ENCODE measurements around the gene WTIP. TPM values are rescaled to one million over a fixed set of nuclear protein-coding genes. Genes with fewer than 3 reads are reported as not detected.

The WTIP gene
- total RNA-seq, 4 donors from 2014 or later: 14.1 to 22.1 (median 16.7) TPM

GRCh38 chr19:34519602-34520001 is 38.0 kb downstream of the WTIP start:
- intact Hi-C loops (cut with DNase I): no loop called here
- no peak for TF ChIP-seq CTCF (IDR thresholded peaks at IDR 0.05)
- no peak for TF ChIP-seq POLR2A (IDR thresholded peaks at IDR 0.05)
- no peak overlapping the region for H3K27ac ChIP-seq
- DNase-seq: no peak
- H3K4me3 ChIP-seq (replicated peaks in 1 of 3): no peak overlapping the region
- 63 to 69% methylated on average over 2 of the region's 2 CpGs for WGBS, 2 donors
- no peaks in the 10 kb centered on the region for H3K4me1 ChIP-seq
- H3K9me3 ChIP-seq: no peaks in the 10 kb centered on the region
- no peaks in the 10 kb centered on the region for H3K36me3 ChIP-seq
- no peaks in the 10 kb centered on the region for H3K27me3 ChIP-seq

- Histone ChIP-seq H3K9me3 (no peaks in the 10 kb centered on the region), H3K36me3 (no peaks in the 10 kb centered on the region), H3K4me3 (replicated peaks in 1 of 3) (no peak overlapping the region), H3K4me1 (no peaks in the 10 kb centered on the region), H3K27me3 (no peaks in the 10 kb centered on the region), H3K27ac (no peak overlapping the region)
- TF ChIP-seq POLR2A (IDR thresholded peaks at IDR 0.05) (no peak), CTCF (IDR thresholded peaks at IDR 0.05) (no peak)
- 75 to 77% methylated on average over 1 of the region's 1 CpG for WGBS, 2 donors
- intact Hi-C loops (cut with DNase I): no loop called here
- no peak for DNase-seq
Measured at GRCh38 chr19:34523408-34523807, 41.9 kb downstream of the WTIP start.

- intact Hi-C loops (cut with DNase I): no loop called here
- no peak overlapping the region for H3K27ac ChIP-seq
- no peaks in the 10 kb centered on the region for H3K4me1 ChIP-seq
- no peaks in the 10 kb centered on the region for H3K9me3 ChIP-seq
- no peak overlapping the region for H3K4me3 ChIP-seq (replicated peaks in 1 of 3)
- no peak for TF ChIP-seq CTCF (IDR thresholded peaks at IDR 0.05)
- no peak for TF ChIP-seq POLR2A (IDR thresholded peaks at IDR 0.05)
- 81 to 83% methylated on average over 1 of the region's 1 CpG for WGBS, 2 donors
- no peaks in the 10 kb centered on the region for H3K27me3 ChIP-seq
- H3K36me3 ChIP-seq: no peaks in the 10 kb centered on the region
- DNase-seq: no peak
Measured at GRCh38 chr19:34525001-34525400, 43.4 kb downstream of the WTIP start.

- Histone ChIP-seq H3K4me3 (replicated peaks in 1 of 3) (no peak overlapping the region), H3K4me1 (no peaks in the 10 kb centered on the region), H3K9me3 (no peaks in the 10 kb centered on the region), H3K27ac (no peak overlapping the region), H3K36me3 (no peaks in the 10 kb centered on the region), H3K27me3 (no peaks in the 10 kb centered on the region)
- no peak for DNase-seq
- intact Hi-C loops (cut with DNase I): no loop called here
- TF ChIP-seq CTCF (IDR thresholded peaks at IDR 0.05) (no peak), POLR2A (IDR thresholded peaks at IDR 0.05) (no peak)
Measured at GRCh38 chr19:34534206-34534605, 52.6 kb downstream of the WTIP start.

- H3K4me3 ChIP-seq (replicated peaks in 1 of 3): no peak overlapping the region
- intact Hi-C loops (cut with DNase I): no loop called here
Measured at GRCh38 chr19:34539396-34539795, 57.8 kb downstream of the WTIP start.

More at GRCh38 chr19:34539396-34539795, 57.8 kb downstream of the WTIP start:
- Histone ChIP-seq H3K36me3 (no peaks in the 10 kb centered on the region), H3K4me1 (no peaks in the 10 kb centered on the region), H3K9me3 (no peaks in the 10 kb centered on the region), H3K27me3 (no peaks in the 10 kb centered on the region), H3K27ac (no peak overlapping the region)
- WGBS, 2 donors: 58 to 62% methylated on average over 2 of the region's 2 CpGs
- no peak for TF ChIP-seq POLR2A (IDR thresholded peaks at IDR 0.05)
- TF ChIP-seq CTCF (IDR thresholded peaks at IDR 0.05): no peak
- DNase-seq: no peak

Measured in thyroid gland (tissue), 4 donors.